Measurements from ENCODE around the gene ERFL. TPM values are rescaled to one million over a fixed set of nuclear protein-coding genes. Genes with fewer than 3 reads are reported as not detected.

The ERFL gene
- total RNA-seq, 1 donor from 2014 or later: 0.36 TPM

GRCh38 chr19:41913538-41914423 is 14.5 kb downstream of the ERFL start:
- DNase-seq (ENCODE audit: low spot score): no peak

GRCh38 chr19:41912899-41913537 is 15.2 kb downstream of the ERFL start:
- DNase-seq (ENCODE audit: low spot score): no peak

GRCh38 chr19:41911889-41912731 is 16.1 kb downstream of the ERFL start:
- no peak for DNase-seq (ENCODE audit: low spot score)

DNA sequence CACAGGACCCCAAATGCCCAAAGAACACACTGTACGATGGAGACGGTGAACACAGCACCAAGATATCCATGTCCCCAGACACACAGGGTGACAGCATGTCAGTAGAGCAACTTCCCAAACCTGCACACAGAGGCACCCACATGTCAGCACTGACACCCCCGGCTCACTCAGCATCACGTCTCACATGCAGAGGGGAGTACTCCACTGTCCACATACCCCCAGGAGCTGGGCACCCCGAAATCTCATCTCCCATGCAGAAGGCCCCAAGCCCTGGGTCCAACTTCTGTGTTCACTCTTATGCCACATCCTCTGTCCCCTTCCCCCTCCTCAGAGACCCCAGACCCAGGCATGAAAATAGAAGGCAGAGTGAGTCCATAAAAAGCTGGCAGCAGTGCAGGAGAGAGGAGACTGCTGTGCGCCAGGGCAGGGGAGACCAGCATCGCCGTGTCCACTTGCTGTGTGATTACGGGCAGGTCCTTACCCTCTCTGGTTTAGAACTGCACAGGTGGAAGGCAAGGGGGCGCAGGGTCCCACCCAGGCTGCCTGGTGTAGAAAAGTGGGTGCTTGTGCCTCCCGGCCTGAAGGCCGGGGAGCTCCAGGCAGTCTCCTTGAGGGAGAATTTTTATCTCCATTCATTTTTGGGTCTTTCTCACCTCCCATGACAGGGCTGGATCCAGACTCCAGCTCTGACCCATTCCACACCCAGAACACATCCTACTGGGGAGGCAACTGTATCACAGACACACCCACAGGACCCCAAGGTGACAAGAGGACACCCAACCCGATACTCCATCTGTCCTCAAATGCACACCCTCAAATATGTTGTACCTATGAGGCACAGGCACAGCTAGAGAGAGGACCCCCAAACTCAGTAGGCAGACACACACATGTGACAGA is 17.0 kb downstream of the ERFL start:
- DNase-seq (ENCODE audit: low spot score): no peak

- DNase-seq (ENCODE audit: low spot score): no peak
Measured at GRCh38 chr19:41910240-41910991, 17.8 kb downstream of the ERFL start.

GRCh38 chr19:41909706-41910105 is 18.5 kb downstream of the ERFL start:
- DNase-seq (ENCODE audit: low spot score): no peak

DNA sequence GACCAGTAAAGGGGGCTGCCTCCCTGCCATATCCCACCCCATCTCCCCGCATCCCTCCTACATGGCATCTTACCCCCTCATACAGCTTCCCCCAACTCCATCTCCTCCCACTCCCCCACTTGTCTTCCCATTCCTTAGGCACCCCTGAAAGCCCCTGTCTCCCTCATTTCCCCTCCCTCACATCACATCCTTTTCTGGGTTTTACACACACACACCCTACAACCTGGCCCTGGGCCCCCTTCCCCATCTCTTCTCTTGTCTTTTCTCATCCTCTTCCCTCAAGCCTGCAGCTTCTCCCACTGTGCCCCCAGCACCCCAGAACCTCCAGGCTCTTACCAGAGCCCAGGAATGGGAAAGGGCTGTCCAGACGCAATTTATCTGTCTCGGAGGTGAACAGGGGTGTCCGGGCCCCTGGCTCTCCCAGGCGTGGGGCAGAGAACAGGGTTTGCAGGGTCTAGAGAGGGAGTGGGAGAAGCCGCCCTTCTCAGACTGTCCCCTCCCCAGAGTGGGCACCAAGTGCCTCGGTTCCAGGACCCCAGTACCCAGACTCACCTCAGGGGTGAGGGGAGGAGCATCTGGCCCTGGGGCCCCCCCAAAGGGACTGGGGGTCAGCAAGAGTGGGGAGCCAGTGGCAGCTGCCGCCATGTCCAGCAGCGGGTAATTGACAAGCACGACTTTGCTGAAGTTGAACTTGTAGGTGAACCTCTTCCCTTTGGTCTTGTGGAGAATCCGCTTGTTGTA is 19.4 kb downstream of the ERFL start:
- no peak for DNase-seq (ENCODE audit: low spot score)

DNA sequence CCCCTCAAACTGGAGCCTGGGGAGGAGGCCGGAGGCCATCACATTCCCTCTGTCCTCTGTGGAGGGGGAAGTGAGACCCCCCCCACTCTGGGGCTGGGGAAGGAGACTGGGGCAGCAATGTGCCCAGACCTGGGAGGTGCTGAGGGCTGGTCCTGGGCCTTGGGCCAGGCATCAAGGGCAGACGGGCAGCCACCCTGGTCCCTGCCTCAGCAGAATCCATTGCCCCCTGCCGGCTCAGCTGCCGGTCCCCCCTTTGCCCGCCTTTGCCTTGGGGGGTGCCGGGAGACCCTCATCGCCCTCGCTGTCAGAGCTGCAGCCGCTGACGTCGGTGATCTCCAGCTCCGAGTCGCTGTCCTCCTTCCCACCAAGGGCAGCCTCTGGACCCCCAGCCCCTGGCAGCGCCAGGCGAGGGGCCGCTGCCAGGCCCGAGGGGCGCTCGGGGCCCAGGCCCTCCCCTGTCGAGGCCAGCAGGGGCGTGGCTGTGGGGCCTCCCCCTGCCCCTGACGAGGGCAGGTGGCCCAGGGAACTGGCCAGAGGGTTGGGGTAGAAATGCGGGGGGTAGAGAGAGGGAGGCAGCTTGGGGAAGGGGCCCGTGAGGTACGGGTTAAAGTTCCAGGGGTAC is 20.1 kb downstream of the ERFL start:
- no peak for DNase-seq (ENCODE audit: low spot score)

DNA sequence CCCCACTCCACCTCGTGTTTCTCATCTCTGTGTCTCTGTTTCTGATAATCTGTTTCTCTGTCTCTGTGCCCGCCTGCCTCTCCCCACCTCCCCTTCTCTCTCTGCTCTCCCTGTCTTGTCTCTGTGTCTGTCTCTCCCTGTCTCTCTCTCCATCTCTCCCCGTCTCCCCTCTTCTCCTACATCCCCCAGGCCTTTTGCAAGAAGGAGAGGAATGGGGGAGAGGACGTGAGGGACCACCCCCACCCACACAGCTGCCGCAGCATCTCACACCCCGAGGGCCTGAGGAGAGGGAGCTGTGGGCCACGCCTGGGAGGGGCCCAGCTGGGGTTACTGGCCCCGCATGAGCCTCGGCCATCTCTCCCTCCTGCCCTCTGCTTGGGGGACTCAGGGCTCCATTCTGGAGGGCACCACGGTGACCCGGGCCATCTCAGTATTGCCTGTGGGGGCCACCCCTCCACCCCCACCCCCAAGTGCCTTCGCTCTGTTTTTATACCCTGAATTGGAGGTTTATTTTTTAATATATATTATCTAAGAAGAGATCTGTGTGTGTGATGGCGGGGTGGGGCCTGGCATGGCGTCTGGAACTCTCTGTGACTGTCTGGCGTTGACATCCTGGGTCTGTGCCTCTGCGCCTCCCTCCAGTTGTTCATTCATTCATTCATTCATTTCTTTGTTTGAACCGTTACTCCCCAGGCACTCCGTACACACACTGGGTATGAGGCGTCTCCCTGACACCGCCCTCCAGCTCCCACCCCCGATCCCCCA is 21.2 kb downstream of the ERFL start:
- no peak for DNase-seq (ENCODE audit: low spot score)

- no peak for DNase-seq (ENCODE audit: low spot score)
Measured at GRCh38 chr19:41906271-41906670, 22.0 kb downstream of the ERFL start.

DNA sequence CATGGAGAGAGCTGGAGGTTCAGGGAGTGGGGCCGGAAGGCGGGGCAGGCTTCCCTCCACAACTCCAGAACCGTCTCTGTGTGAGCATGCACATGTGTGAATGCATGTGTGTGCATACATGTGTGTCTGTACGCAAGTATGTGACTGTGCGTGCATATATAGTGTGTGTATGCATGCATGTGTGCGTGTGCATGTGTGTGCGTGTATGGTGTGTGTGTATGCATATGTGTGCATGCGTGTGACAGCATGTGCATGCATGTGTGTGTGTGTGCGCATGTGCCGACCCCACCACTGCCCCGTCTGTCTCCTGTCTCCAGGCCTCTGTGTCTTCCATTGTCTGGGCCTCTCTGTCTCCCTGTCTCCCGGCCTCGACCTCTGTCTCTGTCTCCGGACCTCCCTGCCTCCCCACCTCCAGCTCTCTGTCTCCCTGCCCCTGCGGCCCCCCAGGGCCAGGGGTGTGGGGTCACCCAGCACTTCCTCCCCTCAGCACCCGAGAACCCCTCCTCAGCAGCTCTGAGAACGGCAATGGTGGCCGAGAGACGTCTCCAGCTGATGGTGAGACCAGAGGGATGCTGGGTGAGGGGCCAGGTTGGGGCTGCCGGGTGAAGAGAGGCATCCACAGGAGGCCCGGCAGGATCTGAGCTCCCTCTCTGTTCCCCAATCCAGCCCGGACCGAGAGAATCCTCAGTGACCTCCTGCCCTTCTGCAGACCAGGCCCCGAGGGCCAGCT is 22.8 kb downstream of the ERFL start:
- no peak for DNase-seq (ENCODE audit: low spot score)

GRCh38 chr19:41904118-41904870 is 24.0 kb downstream of the ERFL start:
- DNase-seq (ENCODE audit: low spot score): peak; percentile 71

GRCh38 chr19:41903193-41903953 is 24.9 kb downstream of the ERFL start:
- DNase-seq (ENCODE audit: low spot score): no peak

DNA sequence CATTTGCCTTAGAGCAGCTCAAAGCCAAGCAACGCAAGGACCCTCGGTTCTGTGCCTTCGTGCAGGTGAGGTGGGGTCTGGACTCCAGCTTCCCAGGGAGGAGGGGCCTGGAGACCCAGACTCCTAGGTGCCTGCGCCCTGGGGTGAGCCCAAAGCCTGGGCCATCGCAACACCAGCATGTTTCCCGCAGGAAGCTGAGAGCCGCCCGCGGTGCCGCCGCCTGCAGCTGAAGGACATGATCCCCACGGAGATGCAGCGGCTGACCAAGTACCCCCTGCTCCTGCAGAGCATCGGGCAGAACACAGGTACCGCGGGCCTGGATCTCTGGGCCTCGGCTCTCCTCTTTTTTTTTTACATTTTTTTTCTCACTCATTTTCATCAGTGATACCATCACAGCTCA is 25.7 kb downstream of the ERFL start:
- DNase-seq (ENCODE audit: low spot score): no peak

DNA sequence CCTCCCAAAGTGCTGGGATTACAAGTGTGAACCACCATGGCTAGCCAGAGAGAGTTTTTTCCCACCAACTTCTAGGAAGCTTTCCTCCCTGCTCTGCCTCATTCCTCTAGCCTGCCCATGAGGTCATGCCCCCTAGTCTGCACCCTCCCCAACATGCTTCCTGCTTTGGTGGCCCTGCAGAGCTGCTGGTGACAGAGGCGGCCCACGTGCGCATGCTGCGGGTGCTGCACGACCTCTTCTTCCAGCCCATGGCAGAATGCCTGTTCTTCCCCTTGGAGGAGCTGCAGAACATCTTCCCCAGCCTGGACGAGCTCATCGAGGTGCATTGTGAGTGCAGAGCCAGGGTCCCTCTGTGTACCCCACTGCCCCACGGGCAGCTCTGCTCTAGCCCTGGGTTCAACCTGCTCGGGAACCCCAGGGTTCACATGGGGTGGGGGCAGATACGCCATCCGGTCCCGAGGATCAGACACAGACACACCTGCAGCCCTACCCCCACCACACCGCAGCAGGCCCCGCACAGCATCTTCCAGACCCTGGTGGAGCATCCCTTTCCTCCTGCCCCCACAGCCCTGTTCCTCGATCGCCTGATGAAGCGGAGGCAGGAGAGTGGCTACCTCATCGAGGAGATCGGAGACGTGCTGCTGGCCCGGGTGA is 26.4 kb downstream of the ERFL start:
- no peak for DNase-seq (ENCODE audit: low spot score)

DNA sequence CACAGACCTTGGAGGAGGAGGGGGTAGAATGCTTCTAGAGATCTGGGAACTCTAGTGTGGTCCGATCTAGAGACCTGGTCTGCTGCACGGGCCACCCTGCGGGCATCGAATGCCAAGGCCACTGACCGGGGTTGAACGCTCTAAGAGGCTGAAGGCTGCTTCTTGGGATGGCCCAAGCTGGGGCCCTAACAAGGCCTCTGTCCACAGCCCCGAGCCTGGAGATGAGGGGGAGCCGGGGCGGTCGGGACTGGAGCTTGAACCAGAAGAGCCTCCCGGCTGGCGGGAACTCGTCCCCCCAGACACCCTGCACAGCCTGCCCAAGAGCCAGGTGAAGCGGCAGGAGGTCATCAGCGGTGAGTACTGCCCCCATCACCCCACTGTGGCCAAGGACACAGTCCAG is 30.0 kb downstream of the ERFL start:
- no peak for DNase-seq (ENCODE audit: low spot score)
